Keratinocyte (primary cell): ENCODE data around the gene SDR42E2. TPM values are rescaled to one million over a fixed set of nuclear protein-coding genes. Genes with fewer than 3 reads are reported as not detected.
A peak's percentile ranks its signal among the peaks of the same experiment; 100 is the strongest.

Experiments
- DNase-seq: peaks from one replicate; pipeline ENCODE4 v3.0.0-alpha.2; 2011; ENCODE audit warnings: low read depth, missing footprints, low spot score
- FAIRE-seq: peaks from 2 replicates; lab custom pipeline; 2011; peaks lifted over from hg19 to GRCh38; lab: Jason Lieb, UNC
- H2AFZ ChIP-seq: 2 replicates; pipeline ENCODE4 v1.6.0; 2012; ENCODE audit warnings: low read length, control low read depth, inconsistent platforms; ENCODE audit not compliant: control insufficient read depth
- H3K27ac ChIP-seq: 2 replicates; pipeline ENCODE4 v1.5.1; 2011; ENCODE audit warnings: low read length; ENCODE audit not compliant: control insufficient read depth, insufficient read depth
- H3K27me3 ChIP-seq: 3 replicates; pipeline ENCODE4 v1.6.0; 2011; ENCODE audit warnings: low read length; ENCODE audit not compliant: control insufficient read depth, insufficient read depth; ENCODE audit errors: extremely low read depth
- H3K36me3 ChIP-seq, 2 experiments: 2 replicates in 1 of 2; 3 replicates in 1 of 2; pipeline ENCODE4 v1.5.1; 2011; ENCODE audit warnings: low read length in 2 of 2, mild to moderate bottlenecking in 1 of 2; ENCODE audit not compliant: control insufficient read depth in 2 of 2, insufficient read depth in 2 of 2; ENCODE audit errors: extremely low read depth in 1 of 2
- H3K4me1 ChIP-seq: 3 replicates; pipeline ENCODE4 v1.5.1; 2011; ENCODE audit warnings: low read length; ENCODE audit not compliant: control insufficient read depth, insufficient read depth; ENCODE audit errors: extremely low read depth
- H3K4me2 ChIP-seq: 3 replicates; pipeline ENCODE4 v1.6.0; 2011; ENCODE audit warnings: low read depth, low read length; ENCODE audit not compliant: control insufficient read depth, insufficient read depth; ENCODE audit errors: extremely low read depth
- H3K4me3 ChIP-seq, 3 experiments: fragments of 200-600 bp in 1 of 3; sonication (generic) in 1 of 3; 2 replicates in 2 of 3; 3 replicates in 1 of 3; pipeline ENCODE4 v1.5.1; 2011 to 2016; ENCODE audit warnings: low read length in 3 of 3, mild to moderate bottlenecking in 3 of 3, control low read depth in 2 of 3, inconsistent platforms in 1 of 3, low read depth in 1 of 3, mixed read lengths in 1 of 3, mixed run types in 1 of 3, moderate library complexity in 1 of 3; ENCODE audit not compliant: control insufficient read depth in 2 of 3, insufficient read depth in 2 of 3; ENCODE audit errors: extremely low read depth in 1 of 3
- H3K79me2 ChIP-seq: 2 replicates; pipeline ENCODE4 v1.6.0; 2012; ENCODE audit warnings: low read length; ENCODE audit not compliant: control insufficient read depth, insufficient read depth
- H3K9ac ChIP-seq: 3 replicates; pipeline ENCODE4 v1.6.0; 2011; ENCODE audit warnings: low read length; ENCODE audit not compliant: control insufficient read depth, insufficient read depth; ENCODE audit errors: extremely low read depth
- H3K9me1 ChIP-seq: 3 replicates; pipeline ENCODE4 v1.6.0; 2011; ENCODE audit warnings: low read length; ENCODE audit not compliant: control insufficient read depth, insufficient read depth; ENCODE audit errors: extremely low read depth
- H3K9me3 ChIP-seq: 2 replicates; pipeline ENCODE4 v1.5.1; 2012; ENCODE audit warnings: low read depth, low read length; ENCODE audit not compliant: control insufficient read depth
- H4K20me1 ChIP-seq: 3 replicates; pipeline ENCODE4 v1.6.0; 2011; ENCODE audit warnings: low read length; ENCODE audit not compliant: control insufficient read depth, insufficient read depth; ENCODE audit errors: extremely low read depth
- EZH2 ChIP-seq: IDR thresholded peaks from one replicate; pipeline ENCODE4 v1.6.1; 2012; ENCODE audit warnings: inconsistent platforms, mild to moderate bottlenecking, low read length, moderate library complexity
- dilution Hi-C: fragments of 300-500 bp; cut with MboI; formaldehyde crosslinking; loops from one replicate; pipeline ENCODE4 v1.7.0; 2020; ENCODE audit warnings: low sequenced_read_pairs; ENCODE audit not compliant: extremely low pct_ligation_motif_present
- polyA plus RNA-seq, 5 experiments: library from polyadenylated mRNA; depleted of rRNA in 3 of 5; stranded (reverse) in 3 of 5; stranded (forward) in 1 of 5; unstranded in 1 of 5; fragments of >200 nt; gene quantifications; 1 replicate in 1 of 5; 2 replicates in 3 of 5; 3 replicates in 1 of 5; pipeline versions ENCODE4 v1.2.1 to v1.2.3, GENCODE V29; 2011 to 2012; ENCODE audit warnings: missing spikeins in 2 of 5, low read depth in 1 of 5, low replicate concordance in 1 of 5
- TF ChIP-seq, protein P1 (sequence below), 3 experiments: IDR thresholded peaks in 1 of 3; conservative IDR thresholded peaks in 1 of 3; optimal IDR thresholded peaks in 1 of 3; 2 replicates in 2 of 3; 3 replicates in 1 of 3; pipeline versions ENCODE3 to v1.5.1; 2011; ENCODE audit warnings: low read length in 3 of 3, mild to moderate bottlenecking in 3 of 3, moderate library complexity in 2 of 3, control low read depth in 1 of 3, inconsistent platforms in 1 of 3; ENCODE audit not compliant: insufficient read depth in 2 of 3; ENCODE audit errors: extremely low read depth in 1 of 3

Gene SDR42E2
- polyA plus RNA-seq, 1 donor (not counting 4 experiments of a cell fraction or from before 2014, with no cell fraction given), result not detected

GRCh38 chr16:22189473-22190080 is 27.3 kb downstream of the SDR42E2 start:
- FAIRE-seq (no peak), DNase-seq (no peak)
- TF ChIP-seq EZH2, result no peak
- TF ChIP-seq, protein P1, sequence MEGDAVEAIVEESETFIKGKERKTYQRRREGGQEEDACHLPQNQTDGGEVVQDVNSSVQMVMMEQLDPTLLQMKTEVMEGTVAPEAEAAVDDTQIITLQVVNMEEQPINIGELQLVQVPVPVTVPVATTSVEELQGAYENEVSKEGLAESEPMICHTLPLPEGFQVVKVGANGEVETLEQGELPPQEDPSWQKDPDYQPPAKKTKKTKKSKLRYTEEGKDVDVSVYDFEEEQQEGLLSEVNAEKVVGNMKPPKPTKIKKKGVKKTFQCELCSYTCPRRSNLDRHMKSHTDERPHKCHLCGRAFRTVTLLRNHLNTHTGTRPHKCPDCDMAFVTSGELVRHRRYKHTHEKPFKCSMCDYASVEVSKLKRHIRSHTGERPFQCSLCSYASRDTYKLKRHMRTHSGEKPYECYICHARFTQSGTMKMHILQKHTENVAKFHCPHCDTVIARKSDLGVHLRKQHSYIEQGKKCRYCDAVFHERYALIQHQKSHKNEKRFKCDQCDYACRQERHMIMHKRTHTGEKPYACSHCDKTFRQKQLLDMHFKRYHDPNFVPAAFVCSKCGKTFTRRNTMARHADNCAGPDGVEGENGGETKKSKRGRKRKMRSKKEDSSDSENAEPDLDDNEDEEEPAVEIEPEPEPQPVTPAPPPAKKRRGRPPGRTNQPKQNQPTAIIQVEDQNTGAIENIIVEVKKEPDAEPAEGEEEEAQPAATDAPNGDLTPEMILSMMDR (optimal IDR thresholded peaks at IDR 0.05 in 1 of 3, IDR thresholded peaks at IDR 0.05 in 1 of 3, conservative IDR thresholded peaks at IDR 0.05 in 1 of 3; ENCODE audit: extremely low read depth in 1 of 3, insufficient read depth in 2 of 3, low read length in 3 of 3), result no peak
- peak overlapping the region; percentile 81 for H3K9ac ChIP-seq
- no peaks in the 10 kb centered on the region for H3K79me2 ChIP-seq
- no peaks in the 10 kb centered on the region for H3K27me3 ChIP-seq
- H3K9me1 ChIP-seq, result no peaks in the 10 kb centered on the region
- H4K20me1 ChIP-seq, result no peaks in the 10 kb centered on the region
- H3K4me1 ChIP-seq, result peaks cover 34% of the 10 kb centered on the region
- H3K4me3 ChIP-seq, result peak overlapping the region; percentile 61 to 81 (median 67)
- no peaks in the 10 kb centered on the region for H3K36me3 ChIP-seq
- peak overlapping the region; percentile 87 for H2AFZ ChIP-seq
- dilution Hi-C loops, result no loop called here
- H3K4me2 ChIP-seq, result peak overlapping the region; percentile 70
- H3K27ac ChIP-seq, result peak overlapping the region; percentile 51
- H3K9me3 ChIP-seq, result no peaks in the 10 kb centered on the region

DNA sequence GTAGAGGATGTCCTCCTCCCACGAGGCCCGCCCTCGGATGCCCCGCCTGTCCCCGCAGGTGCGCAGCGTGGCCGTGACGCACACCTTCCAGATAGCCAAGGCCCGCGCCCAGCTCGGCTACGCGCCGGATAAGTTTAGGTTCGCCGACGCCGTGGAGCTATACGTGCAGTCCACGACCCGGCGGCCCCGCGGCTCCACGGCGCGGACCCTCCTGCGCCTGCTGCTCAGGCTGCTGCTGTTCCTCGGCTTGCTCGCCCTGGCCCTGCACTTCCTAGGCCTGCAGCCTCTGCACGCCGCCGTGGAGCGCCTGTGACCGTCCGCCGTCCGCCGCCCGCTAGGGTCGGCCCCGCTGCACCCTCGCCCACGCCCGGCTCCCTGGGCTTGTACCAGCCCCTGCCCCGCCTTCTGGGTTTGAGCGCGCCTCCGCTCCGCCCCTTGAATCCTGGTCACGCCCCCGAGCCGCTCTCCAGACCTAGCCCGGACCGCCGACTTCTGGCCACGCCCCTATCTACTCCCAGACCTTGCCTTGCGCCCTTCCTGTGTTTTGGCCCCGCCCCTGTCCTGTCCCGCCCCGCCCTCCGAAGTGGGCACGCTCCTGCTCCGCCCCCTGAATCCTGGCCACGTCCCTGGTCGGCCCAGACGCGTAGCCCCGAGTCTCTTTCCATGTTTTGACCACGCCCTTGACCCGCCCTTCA is 27.9 kb downstream of the SDR42E2 start:
- TF ChIP-seq, protein P1 (optimal IDR thresholded peaks at IDR 0.05 in 1 of 3, IDR thresholded peaks at IDR 0.05 in 1 of 3, conservative IDR thresholded peaks at IDR 0.05 in 1 of 3; ENCODE audit: extremely low read depth in 1 of 3, insufficient read depth in 2 of 3, low read length in 3 of 3), result no peak
- TF ChIP-seq EZH2, result no peak
- Histone ChIP-seq H3K36me3 (no peaks in the 10 kb centered on the region), H3K4me1 (peaks cover 34% of the 10 kb centered on the region)

More for the DNA sequence above, 27.9 kb downstream of the SDR42E2 start:
- Histone ChIP-seq H2AFZ (peak overlapping the region; percentile 87), H3K9me1 (no peaks in the 10 kb centered on the region), H3K27ac (peak overlapping the region; percentile 51), H3K4me3 (peak overlapping the region; percentile 61 to 81 (median 67)), H3K79me2 (no peaks in the 10 kb centered on the region), H3K9me3 (no peaks in the 10 kb centered on the region), H3K9ac (peak overlapping the region; percentile 81), H3K27me3 (no peaks in the 10 kb centered on the region), H4K20me1 (no peaks in the 10 kb centered on the region), H3K4me2 (peak overlapping the region; percentile 70)
- FAIRE-seq (no peak), DNase-seq (no peak)
- dilution Hi-C loops, result no loop called here
